MM.1S (cell line): ENCODE measurements around the gene POSTN.

Source experiments
- DNase-seq: peaks from one replicate; pipeline ENCODE4 v3.0.0-alpha.2; 2015
- H2AFZ ChIP-seq: fragments of 300-600 bp; sonication (generic); 2 replicates; pipeline ENCODE4 v1.6.0; 2016; ENCODE audit warnings: antibody characterized with exemption, low read length
- H3F3A ChIP-seq: fragments of 300-600 bp; sonication (generic); 2 replicates; pipeline ENCODE4 v1.6.1; 2016; ENCODE audit warnings: mild to moderate bottlenecking, antibody characterized with exemption, low read length, moderate library complexity, mixed read lengths; ENCODE audit not compliant: insufficient read depth
- H3K27ac ChIP-seq: fragments of 300-600 bp; sonication (generic); 2 replicates; pipeline ENCODE4 v1.5.1; 2016; ENCODE audit warnings: mild to moderate bottlenecking, low read length
- H3K27me3 ChIP-seq: fragments of 300-600 bp; sonication (generic); replicated peaks from 2 replicates; pipeline ENCODE4 v1.6.0; 2016; ENCODE audit warnings: low read length; ENCODE audit not compliant: insufficient read depth
- H3K36me3 ChIP-seq: fragments of 300-600 bp; sonication (generic); replicated peaks from 2 replicates; pipeline ENCODE4 v1.6.1; 2016; ENCODE audit warnings: mild to moderate bottlenecking, low read length, mixed read lengths; ENCODE audit not compliant: insufficient read depth
- H3K4me1 ChIP-seq: fragments of 300-600 bp; sonication (generic); 2 replicates; pipeline ENCODE4 v1.6.1; 2016; ENCODE audit warnings: low read length, mixed read lengths
- H3K4me2 ChIP-seq: fragments of 300-600 bp; sonication (generic); 2 replicates; pipeline ENCODE4 v1.6.0; 2016; ENCODE audit warnings: low read depth, low read length
- H3K4me3 ChIP-seq: fragments of 300-600 bp; sonication (generic); 2 replicates; pipeline ENCODE4 v1.5.1; 2016; ENCODE audit warnings: low read length, mixed read lengths
- H3K79me2 ChIP-seq: fragments of 300-600 bp; sonication (generic); 2 replicates; pipeline ENCODE4 v1.6.1; 2016; ENCODE audit warnings: mixed run types, low read length, mixed read lengths
- H3K9ac ChIP-seq: fragments of 300-600 bp; sonication (generic); 2 replicates; pipeline ENCODE4 v1.6.1; 2016; ENCODE audit warnings: low read length, mixed read lengths
- H3K9me2 ChIP-seq: fragments of 300-600 bp; sonication (generic); replicated peaks from 2 replicates; pipeline ENCODE4 v1.6.1; 2016; ENCODE audit warnings: mild to moderate bottlenecking, low read length, mixed read lengths; ENCODE audit not compliant: insufficient read depth
- H3K9me3 ChIP-seq: fragments of 300-600 bp; sonication (generic); replicated peaks from 2 replicates; pipeline ENCODE4 v1.6.1; 2016; ENCODE audit warnings: mild to moderate bottlenecking, low read length, mixed read lengths; ENCODE audit not compliant: insufficient read depth
- H4K20me1 ChIP-seq: fragments of 300-600 bp; sonication (generic); 2 replicates; pipeline ENCODE4 v1.6.1; 2016; ENCODE audit warnings: mild to moderate bottlenecking, low read length, moderate library complexity, mixed read lengths; ENCODE audit not compliant: insufficient read depth
- EZH2 ChIP-seq: fragments of 300-600 bp; sonication (generic); optimal IDR thresholded peaks from 2 replicates; pipeline ENCODE3; 2017; ENCODE audit warnings: low read depth, mild to moderate bottlenecking, antibody characterized with exemption, low read length, mixed read lengths
- EZH2phosphoT487 ChIP-seq: fragments of 300-600 bp; sonication (generic); IDR thresholded peaks from 2 replicates; pipeline ENCODE4 v1.6.1; 2018; ENCODE audit warnings: antibody characterized with exemption, low read length
- TF ChIP-seq, protein P1 (sequence below): fragments of 300-600 bp; sonication (generic); IDR thresholded peaks from 2 replicates; pipeline ENCODE4 v1.5.1; 2016; ENCODE audit warnings: antibody characterized with exemption, low read length, mixed read lengths

POSTN gene

DNA sequence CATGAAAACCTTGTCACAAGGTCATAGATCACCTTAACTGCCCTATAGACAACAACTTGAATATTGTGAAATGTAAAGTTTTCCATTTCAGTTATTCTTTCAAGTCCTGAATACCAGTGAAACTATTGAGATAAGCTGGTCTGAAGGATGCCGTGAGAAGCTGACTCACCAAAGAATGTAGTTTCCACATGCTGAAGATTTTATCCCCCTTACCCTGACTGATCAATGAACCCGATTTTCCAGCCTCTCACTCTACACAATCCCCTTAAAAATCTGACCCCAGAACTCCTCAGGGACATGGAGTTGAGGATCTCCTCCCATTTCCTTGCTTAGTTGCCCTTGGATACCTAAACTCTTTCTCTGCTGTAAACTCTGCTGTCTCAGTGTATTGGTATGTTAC, 67.5 kb downstream of the POSTN start:
- no peak overlapping the region for H3K27ac ChIP-seq
- no peak overlapping the region for H2AFZ ChIP-seq
- no peaks in the 10 kb centered on the region for H3K79me2 ChIP-seq
- no peaks in the 10 kb centered on the region for H3K4me1 ChIP-seq
- no peaks in the 10 kb centered on the region for H3K9me2 ChIP-seq
- no peak overlapping the region for H3K4me2 ChIP-seq
- H3K9ac ChIP-seq, result no peak overlapping the region
- DNase-seq, result no peak
- no peaks in the 10 kb centered on the region for H3K9me3 ChIP-seq
- H4K20me1 ChIP-seq, result no peaks in the 10 kb centered on the region
- H3K27me3 ChIP-seq, result no peaks in the 10 kb centered on the region
- H3K4me3 ChIP-seq, result no peak overlapping the region
- TF ChIP-seq EZH2phosphoT487 (no peak), EZH2 (no peak)
- TF ChIP-seq, protein P1, sequence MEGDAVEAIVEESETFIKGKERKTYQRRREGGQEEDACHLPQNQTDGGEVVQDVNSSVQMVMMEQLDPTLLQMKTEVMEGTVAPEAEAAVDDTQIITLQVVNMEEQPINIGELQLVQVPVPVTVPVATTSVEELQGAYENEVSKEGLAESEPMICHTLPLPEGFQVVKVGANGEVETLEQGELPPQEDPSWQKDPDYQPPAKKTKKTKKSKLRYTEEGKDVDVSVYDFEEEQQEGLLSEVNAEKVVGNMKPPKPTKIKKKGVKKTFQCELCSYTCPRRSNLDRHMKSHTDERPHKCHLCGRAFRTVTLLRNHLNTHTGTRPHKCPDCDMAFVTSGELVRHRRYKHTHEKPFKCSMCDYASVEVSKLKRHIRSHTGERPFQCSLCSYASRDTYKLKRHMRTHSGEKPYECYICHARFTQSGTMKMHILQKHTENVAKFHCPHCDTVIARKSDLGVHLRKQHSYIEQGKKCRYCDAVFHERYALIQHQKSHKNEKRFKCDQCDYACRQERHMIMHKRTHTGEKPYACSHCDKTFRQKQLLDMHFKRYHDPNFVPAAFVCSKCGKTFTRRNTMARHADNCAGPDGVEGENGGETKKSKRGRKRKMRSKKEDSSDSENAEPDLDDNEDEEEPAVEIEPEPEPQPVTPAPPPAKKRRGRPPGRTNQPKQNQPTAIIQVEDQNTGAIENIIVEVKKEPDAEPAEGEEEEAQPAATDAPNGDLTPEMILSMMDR, result no peak
- H3K36me3 ChIP-seq, result no peaks in the 10 kb centered on the region
- no peaks in the 10 kb centered on the region for H3F3A ChIP-seq

DNA sequence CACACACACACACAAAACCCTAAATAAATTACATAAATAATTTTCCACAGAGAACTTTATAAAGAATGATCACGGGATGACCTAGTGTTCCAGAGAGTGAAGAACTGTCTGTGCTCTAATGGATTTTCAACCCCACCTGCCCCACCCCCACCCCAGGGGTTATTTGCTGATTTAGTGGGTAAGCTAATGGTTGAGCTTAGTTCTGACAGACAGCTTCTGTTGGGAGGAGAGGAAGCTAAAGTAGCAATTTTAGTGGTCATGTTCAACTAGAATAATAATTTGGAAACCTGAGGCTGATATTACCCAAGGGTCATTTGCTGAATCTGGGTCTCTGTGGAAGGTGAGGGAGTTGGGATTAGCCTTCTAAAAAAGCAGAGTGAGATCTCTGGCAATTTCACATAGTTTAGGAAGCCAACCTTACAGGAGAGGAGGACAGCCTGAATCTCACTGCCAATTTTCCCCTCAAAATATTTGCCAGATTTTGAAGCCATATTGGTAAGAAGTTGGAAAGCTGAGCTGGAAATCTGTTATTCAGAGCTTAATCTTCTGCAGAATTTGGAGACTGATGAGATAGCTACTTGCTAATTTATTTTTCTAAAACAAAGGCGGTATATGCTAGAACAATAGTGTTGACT, 68.7 kb downstream of the POSTN start:
- Histone ChIP-seq H3K36me3 (no peaks in the 10 kb centered on the region), H4K20me1 (no peaks in the 10 kb centered on the region), H3K27me3 (no peaks in the 10 kb centered on the region), H3K4me2 (no peak overlapping the region), H3K9me2 (no peaks in the 10 kb centered on the region), H3K27ac (no peak overlapping the region), H3K4me1 (no peaks in the 10 kb centered on the region), H2AFZ (no peak overlapping the region), H3K9me3 (no peaks in the 10 kb centered on the region), H3K79me2 (no peaks in the 10 kb centered on the region), H3K9ac (no peak overlapping the region), H3K4me3 (no peak overlapping the region), H3F3A (no peaks in the 10 kb centered on the region)
- DNase-seq, result no peak
- TF ChIP-seq EZH2 (no peak), EZH2phosphoT487 (no peak)
- TF ChIP-seq, protein P1, result no peak

DNA sequence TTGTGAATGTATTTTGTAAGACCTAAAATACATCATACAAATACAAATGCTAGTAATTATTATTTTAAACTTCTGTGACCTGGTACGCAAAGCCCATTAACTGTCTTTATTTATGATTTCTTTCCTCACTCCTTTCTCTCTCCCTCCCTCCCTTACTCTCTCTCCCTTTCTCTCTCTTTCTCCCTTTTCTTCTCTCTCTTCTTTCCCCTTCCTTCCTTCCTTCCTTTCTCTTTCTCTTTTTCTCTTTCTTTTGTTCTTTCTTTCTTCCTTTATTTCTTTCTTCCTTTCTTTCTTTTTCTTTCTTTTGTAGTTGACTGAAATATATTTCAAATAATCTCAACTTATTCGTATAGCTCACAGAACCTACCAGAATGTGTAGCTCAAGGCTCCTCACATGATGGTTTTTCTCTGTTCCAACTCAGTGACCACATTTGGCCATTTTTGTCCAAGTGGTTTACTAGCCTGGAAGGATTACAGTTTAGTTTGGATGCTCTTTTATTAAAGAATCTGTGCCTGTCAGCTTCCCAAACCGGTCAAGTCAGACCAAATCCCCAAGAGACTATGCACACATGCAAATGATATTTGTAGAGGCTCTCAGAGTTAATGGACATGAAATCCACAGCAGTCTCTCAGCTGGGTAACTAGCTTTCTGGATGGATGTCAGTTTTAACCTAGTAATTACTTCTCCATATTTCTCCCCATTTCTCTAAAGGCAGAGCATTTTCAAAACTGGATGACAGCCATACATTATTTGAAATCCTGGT, 71.7 kb downstream of the POSTN start:
- Histone ChIP-seq H4K20me1 (no peaks in the 10 kb centered on the region), H3K9ac (no peak overlapping the region), H3K4me2 (no peak overlapping the region), H3K9me3 (no peaks in the 10 kb centered on the region), H2AFZ (no peak overlapping the region), H3K27ac (no peak overlapping the region), H3K27me3 (no peaks in the 10 kb centered on the region), H3K9me2 (no peaks in the 10 kb centered on the region), H3K79me2 (no peaks in the 10 kb centered on the region), H3F3A (no peaks in the 10 kb centered on the region), H3K4me1 (no peaks in the 10 kb centered on the region), H3K4me3 (no peak overlapping the region), H3K36me3 (no peaks in the 10 kb centered on the region)
- DNase-seq, result no peak
- no peak for TF ChIP-seq EZH2phosphoT487
- TF ChIP-seq EZH2, result no peak
- TF ChIP-seq, protein P1, result no peak
